Suprapubic skin (tissue), 4 donors: ENCODE data around the gene MICALL2.

Experiments
- CTCF ChIP-seq, 2 donors: fragments of 200-600 bp in 1 of 2; fragments of 450-650 bp in 1 of 2; sonication (generic) in 1 of 2; IDR thresholded peaks; one replicate each; pipeline ENCODE4 v1.5.1; 2016 to 2019; ENCODE audit warnings: antibody characterized with exemption in 2 of 2, mild to moderate bottlenecking in 1 of 2, moderate library complexity in 1 of 2
- EP300 ChIP-seq: sonication (generic); formaldehyde crosslinking; IDR thresholded peaks from one replicate; pipeline ENCODE4 v1.6.1; 2017; ENCODE audit warnings: antibody characterized with exemption
- POLR2AphosphoS5 ChIP-seq, 3 donors: sonication (generic); formaldehyde crosslinking; IDR thresholded peaks; one replicate each; pipeline ENCODE4 v1.6.1; 2017; ENCODE audit warnings: antibody characterized with exemption in 3 of 3

GRCh38 chr7:1488016-1488415 is 28.7 kb upstream of the MICALL2 start:
- TF ChIP-seq EP300 (no peak), CTCF (IDR thresholded peaks at IDR 0.05) (no peak), POLR2AphosphoS5 (IDR thresholded peaks at IDR 0.05) (no peak)
